ENCODE measurements around the gene CST6.

DNA sequence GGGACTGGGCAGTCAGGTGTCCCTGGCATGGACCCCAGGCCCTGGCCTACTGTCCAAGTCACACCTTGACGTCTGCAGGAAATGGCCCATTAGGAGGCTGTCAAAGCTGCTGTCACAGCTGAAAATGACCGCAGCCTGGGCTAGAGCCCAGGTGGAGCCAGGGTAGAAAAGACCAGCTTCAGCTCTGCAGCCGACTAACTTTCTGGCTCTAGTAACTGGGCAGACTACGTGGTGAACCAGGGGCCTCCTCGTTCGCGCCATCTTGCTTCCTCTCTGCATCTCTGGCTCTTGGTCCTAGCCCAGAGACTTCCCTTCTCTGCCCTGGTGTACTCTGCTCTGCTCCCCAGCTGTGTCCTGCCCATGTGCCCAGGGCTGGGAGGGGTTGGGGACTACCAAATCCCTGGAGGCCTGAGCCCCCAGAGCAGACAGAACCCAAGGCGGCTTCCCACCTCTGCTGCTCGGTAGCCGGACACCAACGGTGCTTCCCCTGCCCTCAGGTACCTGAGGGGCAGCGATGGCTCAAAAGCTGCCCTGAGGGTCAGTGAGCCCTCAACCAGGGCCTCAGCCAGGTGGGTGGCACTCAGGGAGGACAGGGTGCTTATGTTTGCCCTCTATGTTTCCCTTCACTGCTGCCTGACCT, 30.6 kb upstream of the CST6 start:
- TF ChIP-seq POLR2AphosphoS5 (IDR thresholded peaks at IDR 0.05), result no peak
- no peak for TF ChIP-seq POLR2A (IDR thresholded peaks at IDR 0.05)
- no peak for TF ChIP-seq CTCF (IDR thresholded peaks at IDR 0.05)
- TF ChIP-seq EP300 (IDR thresholded peaks at IDR 0.05), result no peak
